HFFc6 (cell line): ENCODE data around the gene SCUBE1. TPM values are rescaled to one million over a fixed set of nuclear protein-coding genes. Genes with fewer than 3 reads are reported as not detected.

Source experiments
- DNase-seq: peaks from one replicate; pipeline ENCODE4 v3.0.0-alpha.2; 2018
- H3K27ac Mint-ChIP-seq: 2 replicates; pipeline ENCODE4 v1.8.0; 2020; ENCODE audit warnings: mild to moderate bottlenecking, mixed read lengths
- H3K27me3 Mint-ChIP-seq: 2 replicates; pipeline ENCODE4 v1.8.0; 2021; ENCODE audit warnings: mild to moderate bottlenecking, moderate library complexity, mixed read lengths; ENCODE audit not compliant: insufficient read depth
- H3K36me3 Mint-ChIP-seq: 2 replicates; pipeline ENCODE4 v1.8.0; 2021; ENCODE audit warnings: low read depth, mixed read lengths
- H3K4me1 Mint-ChIP-seq: 2 replicates; pipeline ENCODE4 v1.8.0; 2020; ENCODE audit warnings: low read depth, mixed read lengths
- H3K4me3 Mint-ChIP-seq: 2 replicates; pipeline ENCODE4 v1.8.0; 2020; ENCODE audit warnings: mild to moderate bottlenecking, moderate library complexity, mixed read lengths
- H3K9me3 Mint-ChIP-seq: 2 replicates; pipeline ENCODE4 v1.8.0; 2020; ENCODE audit warnings: mild to moderate bottlenecking, mixed read lengths
- total RNA-seq, 6 experiments: library from RNA; stranded (reverse); fragmentation: NEBNext Ultra II Directional; extraction: Animal tissue kit (Norgen Biotek cat#: 25700); gene quantifications; 2 replicates in 1 of 6; 3 replicates in 5 of 6; pipeline ENCODE4 v1.2.3, GENCODE V29; 2021
- TF ChIP-seq, protein P1 (sequence below): fragments of 200-600 bp; sonication (generic); IDR thresholded peaks from 2 replicates; pipeline ENCODE4 v1.5.0; 2021; ENCODE audit warnings: antibody characterized with exemption, mild to moderate bottlenecking

SCUBE1 gene
- total RNA-seq, 6 experiments from 2014 or later = not detected

DNA sequence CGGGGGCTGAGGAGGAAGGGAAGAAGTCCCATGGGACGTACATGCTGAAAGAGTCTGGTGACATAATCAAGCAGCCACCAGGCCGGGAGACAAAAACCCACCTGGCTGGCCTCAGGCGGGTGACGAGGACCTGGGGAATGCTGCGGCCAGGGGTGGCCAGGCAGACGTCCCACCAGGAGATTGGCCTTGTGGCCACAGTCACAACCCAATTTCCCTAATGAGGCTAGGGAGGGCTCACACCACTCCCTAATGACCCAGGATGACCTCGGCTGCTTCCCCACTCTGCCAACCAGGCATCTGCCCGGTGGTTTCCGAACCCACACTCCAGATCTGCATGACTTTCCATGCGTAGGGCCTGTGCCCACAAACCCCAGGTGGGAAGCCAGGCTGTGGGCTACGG lies 66.9 kb downstream of the SCUBE1 start:
- no peak overlapping the region for H3K27ac Mint-ChIP-seq
- DNase-seq = no peak
- TF ChIP-seq, protein P1, sequence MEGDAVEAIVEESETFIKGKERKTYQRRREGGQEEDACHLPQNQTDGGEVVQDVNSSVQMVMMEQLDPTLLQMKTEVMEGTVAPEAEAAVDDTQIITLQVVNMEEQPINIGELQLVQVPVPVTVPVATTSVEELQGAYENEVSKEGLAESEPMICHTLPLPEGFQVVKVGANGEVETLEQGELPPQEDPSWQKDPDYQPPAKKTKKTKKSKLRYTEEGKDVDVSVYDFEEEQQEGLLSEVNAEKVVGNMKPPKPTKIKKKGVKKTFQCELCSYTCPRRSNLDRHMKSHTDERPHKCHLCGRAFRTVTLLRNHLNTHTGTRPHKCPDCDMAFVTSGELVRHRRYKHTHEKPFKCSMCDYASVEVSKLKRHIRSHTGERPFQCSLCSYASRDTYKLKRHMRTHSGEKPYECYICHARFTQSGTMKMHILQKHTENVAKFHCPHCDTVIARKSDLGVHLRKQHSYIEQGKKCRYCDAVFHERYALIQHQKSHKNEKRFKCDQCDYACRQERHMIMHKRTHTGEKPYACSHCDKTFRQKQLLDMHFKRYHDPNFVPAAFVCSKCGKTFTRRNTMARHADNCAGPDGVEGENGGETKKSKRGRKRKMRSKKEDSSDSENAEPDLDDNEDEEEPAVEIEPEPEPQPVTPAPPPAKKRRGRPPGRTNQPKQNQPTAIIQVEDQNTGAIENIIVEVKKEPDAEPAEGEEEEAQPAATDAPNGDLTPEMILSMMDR = no peak
- H3K4me3 Mint-ChIP-seq = no peak overlapping the region
- peaks cover 29% of the 10 kb centered on the region for H3K27me3 Mint-ChIP-seq
- H3K36me3 Mint-ChIP-seq = no peaks in the 10 kb centered on the region
- H3K9me3 Mint-ChIP-seq = no peaks in the 10 kb centered on the region
- H3K4me1 Mint-ChIP-seq = peaks cover 24% of the 10 kb centered on the region

DNA sequence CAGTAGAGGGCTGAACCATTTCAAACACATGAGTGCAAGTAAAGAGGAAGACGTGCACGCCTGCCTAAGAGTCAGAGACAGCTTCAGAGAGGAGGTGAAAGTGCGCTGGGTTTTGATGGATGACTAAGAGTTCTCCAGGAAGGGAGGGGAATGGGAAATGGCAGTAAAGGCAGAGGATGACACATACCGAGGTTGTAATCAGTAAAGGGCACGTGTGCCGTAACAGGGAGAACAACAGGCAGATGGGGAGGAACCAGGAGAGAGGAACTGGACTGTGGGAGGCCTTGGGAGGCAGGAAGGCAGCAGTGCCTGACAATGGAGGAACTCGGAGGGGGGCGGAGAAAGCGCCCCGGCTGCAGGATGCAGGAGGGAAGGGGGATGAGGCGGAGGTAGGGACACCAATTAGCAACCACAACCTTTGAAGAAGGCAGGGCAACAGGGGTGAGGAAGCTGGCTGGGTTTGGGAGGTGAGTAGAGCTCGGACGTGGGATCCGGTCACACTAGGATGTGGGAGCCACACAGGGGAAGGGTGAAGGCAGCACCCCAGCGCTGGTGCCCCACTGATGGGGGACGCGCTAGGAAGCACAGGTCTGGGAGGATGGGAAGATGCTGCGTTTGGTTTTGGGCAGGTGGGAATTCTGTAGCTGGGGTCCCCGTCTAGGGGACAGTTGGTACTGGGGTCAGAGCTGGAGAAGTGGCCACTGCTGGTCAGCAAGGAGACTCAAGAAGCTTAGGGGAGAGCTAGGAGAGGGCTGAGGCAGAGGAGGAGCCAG lies 67.4 kb downstream of the SCUBE1 start:
- Mint-ChIP-seq H3K36me3 (no peaks in the 10 kb centered on the region), H3K9me3 (no peaks in the 10 kb centered on the region), H3K4me1 (peaks cover 24% of the 10 kb centered on the region), H3K27me3 (peaks cover 29% of the 10 kb centered on the region), H3K27ac (no peak overlapping the region), H3K4me3 (no peak overlapping the region)
- DNase-seq = peak; percentile 77
- TF ChIP-seq, protein P1 = no peak

DNA sequence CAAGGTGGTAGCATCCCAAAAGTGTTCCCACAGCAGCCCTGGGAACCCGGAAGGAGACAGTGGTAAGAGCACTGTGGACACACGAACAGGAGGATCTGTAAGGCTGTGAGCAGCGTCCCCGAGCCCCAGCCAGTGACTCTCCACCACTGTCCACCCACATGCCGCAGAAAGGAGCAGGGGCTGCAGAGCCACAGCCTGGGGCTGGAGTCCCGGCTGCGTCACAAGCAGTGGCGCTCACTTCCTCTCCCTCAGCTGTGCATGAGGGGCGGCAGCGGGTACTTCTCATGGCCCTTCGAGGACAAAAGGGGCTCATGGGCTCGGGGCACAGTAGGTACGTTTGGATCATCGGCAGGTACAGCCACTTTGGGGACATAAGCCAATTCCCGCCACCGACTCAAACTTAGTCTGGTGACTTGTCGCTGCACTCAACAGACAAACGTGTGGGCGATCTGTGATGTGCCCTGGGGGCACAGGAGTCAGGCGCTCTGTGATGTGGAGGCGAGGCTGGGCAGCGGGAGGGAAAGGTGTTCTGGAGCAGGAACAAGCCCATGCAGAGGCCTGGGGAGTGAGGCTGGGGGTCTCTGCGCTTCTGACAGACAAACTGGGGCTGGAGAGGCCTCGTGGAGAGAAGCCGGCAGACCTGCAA lies 68.5 kb downstream of the SCUBE1 start:
- Mint-ChIP-seq H3K27me3 (peaks cover 36% of the 10 kb centered on the region), H3K4me3 (no peak overlapping the region), H3K27ac (no peak overlapping the region), H3K9me3 (no peaks in the 10 kb centered on the region), H3K4me1 (peaks cover 24% of the 10 kb centered on the region), H3K36me3 (no peaks in the 10 kb centered on the region)
- TF ChIP-seq, protein P1 = no peak
- no peak for DNase-seq

- Mint-ChIP-seq H3K4me1 (peaks cover 24% of the 10 kb centered on the region), H3K9me3 (no peaks in the 10 kb centered on the region), H3K27me3 (peaks cover 44% of the 10 kb centered on the region), H3K27ac (no peak overlapping the region), H3K36me3 (no peaks in the 10 kb centered on the region), H3K4me3 (no peak overlapping the region)
- TF ChIP-seq, protein P1 = peak; percentile 79
- DNase-seq = peak; percentile 33
These were observed 69.2 kb downstream of the SCUBE1 start for GRCh38 chr22:43273902-43274484.

DNA sequence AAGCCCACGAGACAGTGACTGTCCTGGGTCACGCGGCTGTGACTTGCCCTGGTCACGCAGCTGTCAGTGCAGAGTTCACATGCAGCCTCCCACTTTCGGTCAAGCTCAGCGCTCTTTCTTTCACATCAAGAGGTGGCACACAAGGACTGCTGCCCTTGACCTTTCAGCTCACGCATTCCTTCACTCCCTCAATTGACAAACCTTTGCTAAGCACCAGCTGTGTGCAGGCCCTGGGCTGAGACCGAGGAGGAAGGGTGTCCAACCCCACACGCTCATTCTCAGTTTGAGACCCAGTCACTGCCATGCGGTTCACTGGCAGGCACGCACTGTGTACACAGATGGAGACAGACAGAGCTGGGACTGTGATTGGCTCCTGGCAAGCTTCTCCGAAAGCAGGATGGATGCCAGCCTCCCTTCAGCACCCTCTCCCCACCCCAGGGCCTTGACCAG lies 70.3 kb downstream of the SCUBE1 start:
- H3K27ac Mint-ChIP-seq = no peak overlapping the region
- TF ChIP-seq, protein P1 = no peak
- no peak overlapping the region for H3K4me3 Mint-ChIP-seq
- peaks cover 24% of the 10 kb centered on the region for H3K4me1 Mint-ChIP-seq
- H3K36me3 Mint-ChIP-seq = no peaks in the 10 kb centered on the region
- H3K27me3 Mint-ChIP-seq = peaks cover 51% of the 10 kb centered on the region
- H3K9me3 Mint-ChIP-seq = no peaks in the 10 kb centered on the region
- DNase-seq = no peak
